RPMI7951 (cell line): ENCODE measurements around the gene ATG7. TPM values are rescaled to one million over a fixed set of nuclear protein-coding genes. Genes with fewer than 3 reads are reported as not detected.
"Not testable (repeated sequence)": the region's sequence is repeated elsewhere in the genome, so short reads cannot be mapped to it uniquely, and the experiment has no call there.

Experiments used
- DNase-seq: peaks from one replicate; pipeline ENCODE4 v3.0.0-alpha.2; 2012; ENCODE audit warnings: low read depth
- total RNA-seq: library from RNA; depleted of rRNA; stranded (reverse); fragments of >200 nt; shearing (Covaris generic); gene quantifications from 2 replicates; pipeline ENCODE4 v1.2.3, GENCODE V29; 2014

ATG7 gene
- total RNA-seq, 1 experiment from 2014 or later, result 103 TPM

DNA sequence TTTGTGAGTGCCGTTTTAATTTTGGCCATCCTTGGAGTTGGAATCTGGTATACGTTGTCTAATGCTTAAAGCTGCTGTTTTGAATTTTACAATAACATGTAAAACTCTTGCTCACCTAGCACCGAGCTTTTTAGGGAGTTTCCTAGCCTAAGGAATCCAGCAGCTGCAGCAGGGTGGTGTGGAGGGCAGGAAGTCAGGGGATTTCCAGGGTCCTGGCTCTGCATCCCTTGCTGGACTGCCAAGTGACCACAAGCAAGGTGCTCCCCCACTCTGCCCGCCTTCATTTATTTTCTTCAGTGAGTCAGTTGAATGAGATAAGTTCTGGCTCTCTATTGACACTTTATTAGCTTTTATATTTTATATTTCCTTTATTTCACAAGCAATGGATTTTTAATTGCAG lies 113.7 kb downstream of the ATG7 start:
- DNase-seq, result peak; percentile 93

- DNase-seq, result peak; percentile 66
These were observed 114.4 kb downstream of the ATG7 start for GRCh38 chr3:11386465-11387113.

GRCh38 chr3:11389386-11390268 lies 117.4 kb downstream of the ATG7 start:
- DNase-seq, result peak; percentile 63

GRCh38 chr3:11390411-11391131 lies 118.4 kb downstream of the ATG7 start:
- DNase-seq, result peak; percentile 24

DNA sequence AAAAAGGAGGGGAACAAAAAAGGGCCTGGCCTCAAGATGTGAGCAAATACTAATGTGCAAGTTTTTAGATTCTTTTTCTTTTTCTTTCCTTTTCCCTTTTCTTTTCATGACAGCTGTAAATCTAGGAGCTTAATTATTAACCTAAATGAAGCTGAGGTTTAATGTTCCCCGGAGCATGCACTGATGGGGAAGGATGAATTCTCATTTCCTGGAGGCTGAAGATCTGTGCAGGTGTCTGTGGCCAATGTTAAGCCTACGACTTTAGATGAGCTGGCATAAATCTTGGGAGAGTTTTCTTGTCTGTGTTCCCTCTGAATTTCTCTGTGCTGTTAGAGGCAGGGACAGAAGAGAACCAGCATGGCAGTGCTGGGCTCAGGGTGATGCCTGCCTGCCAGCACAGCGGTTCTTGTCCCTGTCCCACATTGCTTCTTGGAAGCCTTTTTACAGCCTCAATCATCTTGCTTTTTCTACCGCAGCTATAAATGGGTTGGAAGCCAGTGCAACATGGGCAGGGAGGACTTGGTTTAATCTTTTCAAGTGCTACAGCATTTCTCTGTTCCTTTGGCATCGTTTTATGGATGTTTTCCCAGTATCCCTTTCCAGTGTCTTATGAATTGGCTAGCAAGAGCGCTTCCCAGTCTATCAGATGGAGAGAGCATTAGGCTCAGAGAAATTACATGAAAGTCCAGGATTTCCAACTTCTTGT lies 119.1 kb downstream of the ATG7 start:
- DNase-seq, result peak; percentile 21

DNA sequence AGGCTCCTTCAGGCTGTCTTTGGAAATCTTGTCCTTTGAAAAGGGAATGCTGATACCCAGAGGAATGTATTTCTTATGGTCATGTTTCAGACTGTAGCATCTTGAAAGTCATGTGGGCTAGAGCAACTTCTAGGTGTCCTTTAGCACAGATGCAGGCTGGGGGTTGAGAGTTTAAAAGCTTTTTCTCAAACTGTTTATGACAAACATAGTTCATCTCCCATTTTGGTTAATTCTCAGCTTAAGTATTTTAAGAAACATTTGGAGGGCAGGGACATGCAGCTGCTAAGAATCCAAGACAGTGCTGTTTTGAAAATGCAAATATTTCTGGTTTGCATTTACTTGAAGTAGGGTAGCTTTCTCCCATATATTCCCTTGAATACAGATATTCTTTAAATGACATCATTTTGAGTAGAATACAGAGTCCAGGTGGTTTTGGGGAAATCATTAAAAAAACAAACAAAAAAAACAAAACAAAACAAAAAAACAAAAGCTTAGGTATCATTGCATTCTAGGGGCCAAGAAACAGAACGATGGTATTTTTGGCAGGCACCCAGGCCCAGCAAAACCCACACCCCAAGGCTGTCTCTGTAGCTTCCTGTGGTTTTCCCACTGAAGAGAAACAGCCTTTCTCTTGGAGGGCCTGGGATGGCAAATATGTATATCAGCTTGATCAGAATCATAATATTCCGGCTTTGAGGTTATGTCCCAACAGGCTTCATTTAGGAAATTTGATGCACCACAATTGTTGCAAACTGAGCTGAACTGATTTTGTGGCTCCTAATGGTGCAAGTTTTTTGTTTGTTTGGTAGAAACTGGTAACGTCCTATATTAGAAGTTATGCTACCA lies 120.0 kb downstream of the ATG7 start:
- peak; percentile 95 for DNase-seq

- DNase-seq, result no peak
These were observed 120.6 kb downstream of the ATG7 start for GRCh38 chr3:11392860-11393114.

DNA sequence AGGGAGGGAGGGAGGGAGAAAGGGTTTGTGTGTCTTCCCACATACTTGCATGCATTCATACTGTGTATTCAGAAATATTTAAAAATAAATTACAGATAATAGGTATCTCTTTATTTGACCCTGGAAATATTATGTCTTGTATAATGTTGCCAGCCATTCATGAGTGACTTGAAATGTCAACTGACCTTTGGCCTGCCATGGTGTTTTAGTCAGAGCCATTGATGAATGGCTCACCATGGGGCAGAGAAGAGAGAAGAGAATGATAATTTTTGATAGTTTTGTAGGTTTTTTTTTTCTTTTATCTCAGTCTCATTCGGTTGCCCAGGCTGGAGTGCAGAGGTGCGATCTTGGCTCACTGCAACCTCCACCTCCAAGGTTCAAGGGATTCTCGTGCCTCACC lies 121.2 kb downstream of the ATG7 start:
- no peak for DNase-seq

- DNase-seq, result no peak
These were observed 122.2 kb downstream of the ATG7 start for GRCh38 chr3:11394392-11394791.

DNA sequence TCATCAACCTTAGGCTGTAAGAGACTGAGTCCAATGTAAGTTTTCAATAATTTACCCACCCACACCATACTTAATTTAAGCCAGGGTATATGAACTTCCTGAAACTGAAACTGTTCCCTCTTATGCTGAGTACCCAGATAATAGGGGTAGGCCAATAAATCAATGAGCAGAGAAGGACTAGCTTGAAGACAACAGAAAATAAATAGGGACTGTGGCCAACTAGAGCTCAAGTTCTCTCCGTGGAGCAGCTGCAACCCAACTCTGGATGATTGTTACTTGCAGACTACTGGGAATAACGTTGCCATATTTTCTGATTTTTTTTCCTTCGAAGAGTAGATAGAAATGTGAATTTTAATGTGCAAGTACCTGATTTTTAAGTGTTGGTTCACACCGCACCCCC lies 128.0 kb downstream of the ATG7 start:
- no peak for DNase-seq

DNA sequence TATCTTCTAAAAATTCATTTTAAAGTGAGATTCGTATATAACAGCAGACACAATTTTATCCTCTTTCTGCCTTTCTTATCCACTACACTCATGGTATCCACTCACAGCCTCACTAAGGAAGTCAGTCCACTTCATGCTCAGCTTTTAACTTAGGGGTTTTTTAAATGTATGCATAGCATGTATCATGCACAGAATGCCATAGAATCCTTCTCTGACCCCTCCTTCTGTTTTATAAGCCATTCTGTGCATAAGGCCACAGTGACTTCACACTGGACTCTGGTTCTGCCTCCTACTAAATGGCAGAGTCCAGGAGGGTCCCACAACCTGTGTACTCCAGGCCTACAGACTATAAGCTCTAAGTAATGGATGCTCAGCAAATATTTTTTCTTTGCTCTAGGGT lies 129.2 kb downstream of the ATG7 start:
- no peak for DNase-seq

DNA sequence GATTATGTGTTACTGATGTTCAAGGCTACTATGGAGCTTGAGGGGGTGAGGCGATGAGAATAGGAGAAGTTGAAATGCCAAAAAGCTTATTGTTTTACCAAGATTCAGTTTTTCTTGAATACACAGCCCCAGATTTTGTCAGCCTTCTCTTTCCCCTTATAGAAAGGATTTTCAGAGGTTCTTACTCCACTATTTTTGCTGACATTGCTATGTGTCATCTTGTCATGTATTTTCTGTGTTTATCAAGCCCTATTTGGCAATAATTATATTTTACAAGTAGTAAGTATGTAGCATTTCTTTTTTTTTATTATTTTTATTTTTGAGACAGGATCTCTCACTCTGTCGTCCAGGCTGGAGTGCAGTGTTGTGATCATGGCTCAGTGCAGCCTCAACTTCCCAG lies 133.1 kb downstream of the ATG7 start:
- no peak for DNase-seq

- peak; percentile 41 for DNase-seq
These were observed 135.4 kb downstream of the ATG7 start for GRCh38 chr3:11407644-11408043.

DNA sequence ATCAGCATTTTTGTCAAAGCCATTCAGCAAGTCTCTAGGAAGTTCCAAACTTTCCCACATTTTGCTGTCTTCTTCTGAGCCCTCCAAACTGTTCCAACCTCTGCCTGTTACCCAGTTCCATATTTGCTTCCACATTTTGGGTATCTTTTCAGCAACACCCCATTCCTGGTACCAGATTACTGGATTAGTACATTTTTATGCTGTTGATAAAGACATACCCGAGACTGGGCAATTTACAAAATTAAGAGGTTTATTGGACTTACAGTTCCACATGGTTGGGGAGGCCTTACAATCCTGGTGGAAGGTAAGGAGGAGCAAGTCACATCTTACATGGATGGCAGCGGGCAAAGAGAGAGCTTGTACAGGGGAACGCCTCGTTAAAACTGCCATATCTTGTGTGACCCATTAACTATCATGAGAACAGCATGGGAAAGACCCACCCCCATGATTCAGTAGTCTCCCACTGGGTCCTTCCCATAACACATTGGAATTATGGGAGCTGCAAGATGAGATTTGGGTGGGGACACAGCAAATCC lies 136.2 kb downstream of the ATG7 start:
- not testable (repeated sequence) for DNase-seq

GRCh38 chr3:11410564-11410963 lies 138.4 kb downstream of the ATG7 start:
- DNase-seq, result no peak

DNA sequence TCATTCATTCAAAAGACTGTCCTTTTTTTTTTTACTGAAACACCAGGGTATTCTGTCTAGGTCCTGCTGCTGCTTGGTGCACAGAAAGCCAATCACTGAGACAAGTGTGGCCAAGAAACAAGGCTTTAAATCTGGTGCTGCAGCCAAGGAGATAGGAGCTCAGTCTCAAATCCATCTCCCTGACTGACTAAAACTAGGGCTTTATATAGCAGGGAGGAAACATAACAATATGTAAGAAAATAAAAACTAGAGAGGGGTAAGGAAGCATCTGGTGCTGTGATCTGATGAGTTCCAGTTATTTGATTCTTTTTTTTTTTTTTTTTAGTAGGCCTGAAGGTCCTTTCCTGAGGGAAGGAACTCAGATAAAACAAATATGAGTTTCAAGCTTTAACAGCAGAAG lies 139.8 kb downstream of the ATG7 start:
- DNase-seq, result no peak

DNA sequence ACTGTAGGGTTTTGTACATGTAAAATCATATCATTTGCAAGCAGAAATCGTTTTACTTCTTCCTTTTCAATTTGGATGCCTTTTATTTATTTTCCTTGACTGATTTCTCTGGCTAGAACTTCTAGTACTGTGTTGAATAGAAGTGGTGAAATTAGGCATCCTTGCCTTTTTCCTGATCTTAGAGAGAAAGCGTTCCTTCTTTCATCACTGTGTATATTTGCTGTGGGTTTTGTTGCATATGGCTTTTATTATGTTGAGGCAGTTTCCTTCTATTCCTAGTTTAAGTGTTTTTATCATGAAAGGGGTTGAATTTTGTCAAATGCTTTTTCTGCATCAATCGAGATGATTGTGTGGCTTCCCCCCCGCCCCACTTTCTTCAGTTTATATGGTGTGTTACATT lies 140.9 kb downstream of the ATG7 start:
- DNase-seq, result no peak

- no peak for DNase-seq
These were observed 142.9 kb downstream of the ATG7 start for GRCh38 chr3:11415099-11415498.

DNA sequence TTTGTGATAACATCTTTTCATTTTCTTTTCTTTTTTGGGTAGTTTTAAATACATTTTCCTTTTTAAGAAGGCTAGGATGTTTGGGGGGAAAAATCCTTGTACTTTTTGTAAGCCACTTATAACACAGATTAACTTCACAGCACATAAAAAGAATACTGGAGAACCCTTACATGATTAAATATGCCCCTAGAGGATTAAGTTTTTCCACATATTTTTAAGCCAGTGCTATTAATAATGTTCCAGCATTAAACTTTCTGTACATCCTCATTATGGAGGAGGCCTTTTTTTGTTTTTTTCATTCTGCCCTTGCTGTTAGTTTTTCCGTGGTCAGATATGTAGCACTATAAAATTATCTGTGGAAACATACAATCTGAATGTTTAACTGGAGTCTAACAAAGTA lies 147.9 kb downstream of the ATG7 start:
- no peak for DNase-seq

- DNase-seq, result peak; percentile 59
These were observed 150.1 kb downstream of the ATG7 start for GRCh38 chr3:11422291-11422690.

- no peak for DNase-seq
These were observed 151.7 kb downstream of the ATG7 start for GRCh38 chr3:11423868-11424267.
